ENCODE measurements around the gene STX17.

DNA sequence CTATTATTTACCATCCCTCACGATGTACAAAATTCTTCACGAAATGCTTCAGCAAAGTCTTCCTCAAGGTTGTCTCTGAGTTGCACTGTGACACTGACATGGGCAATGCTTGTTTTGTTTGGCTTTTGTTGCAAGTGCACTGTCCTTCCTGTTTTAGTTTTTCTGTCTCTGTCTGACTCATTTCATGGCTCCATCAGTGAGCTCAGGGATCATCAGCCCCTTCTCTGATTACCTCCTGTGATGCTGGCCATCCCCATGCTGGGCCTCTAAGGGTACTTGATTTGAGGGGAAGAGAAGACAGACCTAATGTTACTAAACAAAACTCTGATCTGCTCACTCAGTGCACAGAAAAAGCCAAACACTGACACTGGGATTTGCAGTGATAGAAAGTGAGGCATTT is 37.6 kb upstream of the STX17 start:
- TF ChIP-seq POLR2A (IDR thresholded peaks at IDR 0.05; ENCODE audit: low read length) (no peak), HDAC2 (IDR thresholded peaks at IDR 0.05) (no peak), EP300 (IDR thresholded peaks at IDR 0.05) (no peak), MYC (IDR thresholded peaks at IDR 0.05; ENCODE audit: borderline replicate concordance, low read length) (no peak), RAD21 (conservative IDR thresholded peaks at IDR 0.05 in 1 of 2, IDR thresholded peaks at IDR 0.05 in 1 of 2) (no peak), SMC3 (IDR thresholded peaks at IDR 0.05) (no peak), MAFK (IDR thresholded peaks at IDR 0.05; ENCODE audit: partially characterized antibody) (no peak), CBX2 (IDR thresholded peaks at IDR 0.05; ENCODE audit: borderline replicate concordance, low read depth) (no peak), TP53 (CRISPR knock-in tag; IDR thresholded peaks at IDR 0.05) (no peak), PHF8 (IDR thresholded peaks at IDR 0.05; ENCODE audit: borderline replicate concordance, low read depth) (no peak), CEBPB (IDR thresholded peaks at IDR 0.05) (no peak), FOSL2 (IDR thresholded peaks at IDR 0.05) (no peak), FOSL2 (CRISPR knock-in tag; IDR thresholded peaks at IDR 0.05) (no peak)
- TF ChIP-seq, protein P1, sequence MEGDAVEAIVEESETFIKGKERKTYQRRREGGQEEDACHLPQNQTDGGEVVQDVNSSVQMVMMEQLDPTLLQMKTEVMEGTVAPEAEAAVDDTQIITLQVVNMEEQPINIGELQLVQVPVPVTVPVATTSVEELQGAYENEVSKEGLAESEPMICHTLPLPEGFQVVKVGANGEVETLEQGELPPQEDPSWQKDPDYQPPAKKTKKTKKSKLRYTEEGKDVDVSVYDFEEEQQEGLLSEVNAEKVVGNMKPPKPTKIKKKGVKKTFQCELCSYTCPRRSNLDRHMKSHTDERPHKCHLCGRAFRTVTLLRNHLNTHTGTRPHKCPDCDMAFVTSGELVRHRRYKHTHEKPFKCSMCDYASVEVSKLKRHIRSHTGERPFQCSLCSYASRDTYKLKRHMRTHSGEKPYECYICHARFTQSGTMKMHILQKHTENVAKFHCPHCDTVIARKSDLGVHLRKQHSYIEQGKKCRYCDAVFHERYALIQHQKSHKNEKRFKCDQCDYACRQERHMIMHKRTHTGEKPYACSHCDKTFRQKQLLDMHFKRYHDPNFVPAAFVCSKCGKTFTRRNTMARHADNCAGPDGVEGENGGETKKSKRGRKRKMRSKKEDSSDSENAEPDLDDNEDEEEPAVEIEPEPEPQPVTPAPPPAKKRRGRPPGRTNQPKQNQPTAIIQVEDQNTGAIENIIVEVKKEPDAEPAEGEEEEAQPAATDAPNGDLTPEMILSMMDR (IDR thresholded peaks at IDR 0.05), result no peak
